ENCODE results near the gene RFFL. TPM values are rescaled to one million over a fixed set of nuclear protein-coding genes. Genes with fewer than 3 reads are reported as not detected.
"Not testable (repeated sequence)": the region's sequence is repeated elsewhere in the genome, so short reads cannot be mapped to it uniquely, and the experiment has no call there.

RFFL gene
- total RNA-seq, 5 donors from 2014 or later (not counting 1 experiment from before 2014, with no cell fraction given) = 51.3 to 80.2 (median 74.1) TPM

DNA sequence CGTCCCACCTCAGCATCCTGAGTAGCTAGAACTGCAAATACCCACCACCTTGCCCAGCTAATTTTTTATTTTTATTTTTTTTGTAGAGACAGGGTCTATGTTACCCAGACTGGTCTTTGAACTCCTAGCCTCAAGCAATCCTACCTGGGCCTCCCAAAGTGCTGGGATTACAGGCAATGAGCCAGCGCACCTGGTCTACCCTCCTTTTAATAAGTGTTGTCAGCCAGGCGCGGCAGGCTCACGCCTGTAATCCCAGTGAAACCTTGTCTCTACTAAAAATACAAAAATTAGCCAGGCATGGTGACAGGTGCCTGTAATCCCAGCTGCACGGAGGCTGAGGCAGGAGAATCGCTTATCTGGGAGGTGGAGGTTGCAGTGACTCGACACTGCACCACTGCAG is 19.3 kb downstream of the RFFL start:
- DNase-seq (no peak), ATAC-seq (replicated peaks in 1 of 4) (no peak)
- Mint-ChIP-seq H3K9me3 (no peaks in the 10 kb centered on the region), H3K27me3 (no peaks in the 10 kb centered on the region), H3K27ac (peak overlapping the region; percentile 94 to 98), H3K4me3 (peak overlapping the region in 1 of 3 donors; percentile 77), H3K4me1 (peaks cover 55 to 74% (median 67%) of the 10 kb centered on the region in 3 donors), H3K36me3 (peaks cover 4% of the 10 kb centered on the region)
- ChIA-PET POLR2A (interaction anchor here in 1 of 2 donors (0.7 kb wide), 1 partner anchor 769 kb away, joined by 3 read pairs; no protein-coding TSS in a partner anchor), CTCF (interaction anchor here in 1 of 2 donors (0.6 kb wide), 2 partner anchors 544 to 903 kb away, joined by 4 to 9 read pairs; no protein-coding TSS in a partner anchor)
- no CpG with 5 or more reads among the region's 8 CpGs for WGBS (ENCODE audit: insufficient coverage)
- Histone ChIP-seq H3K9me3 (no peaks in the 10 kb centered on the region), H3K36me3 (ENCODE audit: control insufficient read depth in 2 of 2, extremely low read depth in 1 of 2, insufficient read depth in 1 of 2, low read length in 1 of 2) (peaks cover 0 to 3% of the 10 kb centered on the region in 2 donors), H3K4me1 (ENCODE audit: control insufficient read depth in 1 of 2, extremely low read depth in 1 of 2, insufficient read depth in 2 of 2, low read length in 2 of 2) (peaks cover 34 to 62% of the 10 kb centered on the region in 2 experiments), H3K27ac (ENCODE audit: low read length) (peak overlapping the region; percentile 84), H3K4me3 (ENCODE audit: control insufficient read depth in 1 of 2, extremely low read depth in 1 of 2, low read length in 1 of 2) (no peak overlapping the region), H3K27me3 (replicated peaks in 1 of 2; ENCODE audit: control insufficient read depth in 2 of 2, extremely low read depth in 1 of 2, insufficient read depth in 2 of 2, low read length in 1 of 2) (no peaks in the 10 kb centered on the region)

DNA sequence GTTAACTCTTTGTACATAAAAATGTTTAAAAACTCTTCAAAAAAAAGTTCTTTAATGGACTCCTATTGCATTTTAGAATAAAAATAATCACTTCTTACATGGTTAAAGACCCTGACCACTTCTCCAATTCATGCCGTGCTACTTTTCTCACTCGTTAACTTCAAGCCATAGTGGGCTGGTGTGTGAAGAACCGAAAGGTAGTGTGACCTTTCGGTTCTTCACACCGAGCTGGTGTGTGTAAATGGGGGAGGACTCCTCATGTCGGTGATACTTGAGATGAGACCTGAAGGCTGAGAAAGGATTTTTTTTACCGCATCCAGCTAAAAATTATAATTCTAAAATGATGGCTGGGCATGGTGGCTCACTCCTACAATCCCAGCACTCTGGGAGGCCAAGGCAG is 22.1 kb downstream of the RFFL start:
- peaks cover 42 to 66% (median 54%) of the 10 kb centered on the region in 3 donors for H3K4me1 Mint-ChIP-seq
- ATAC-seq (replicated peaks in 1 of 4) (no peak), DNase-seq (no peak)
- H3K27ac Mint-ChIP-seq = peak overlapping the region in 1 of 2 donors; percentile 66
- POLR2A ChIA-PET = interaction anchor here in 1 of 2 donors (0.9 kb wide), 1 partner anchor 10 kb away, joined by 3 read pairs; no protein-coding TSS in a partner anchor
- WGBS (ENCODE audit: insufficient coverage) = 100% methylated on average over 1 of the region's 7 CpGs
- H3K27me3 ChIP-seq (replicated peaks in 1 of 2; ENCODE audit: control insufficient read depth in 2 of 2, extremely low read depth in 1 of 2, insufficient read depth in 2 of 2, low read length in 1 of 2) = no peaks in the 10 kb centered on the region
- no peaks in the 10 kb centered on the region for H3K9me3 Mint-ChIP-seq
- no peaks in the 10 kb centered on the region for H3K9me3 ChIP-seq
- CTCF ChIA-PET = interaction anchor here (0.6 to 1.3 kb wide), 5 partner anchors 22 to 50 kb away, joined by 3 to 8 read pairs (median 5); partner anchors contain the start of gene RFFL (in 1 of the 2)
- no peaks in the 10 kb centered on the region for H3K36me3 Mint-ChIP-seq
- H3K27ac ChIP-seq (ENCODE audit: low read length) = no peak overlapping the region
- H3K27me3 Mint-ChIP-seq = no peaks in the 10 kb centered on the region
- peaks cover 0 to 8% of the 10 kb centered on the region in 2 donors for H3K36me3 ChIP-seq (ENCODE audit: control insufficient read depth in 2 of 2, extremely low read depth in 1 of 2, insufficient read depth in 1 of 2, low read length in 1 of 2)
- H3K4me3 Mint-ChIP-seq = no peak overlapping the region
- H3K4me3 ChIP-seq (ENCODE audit: control insufficient read depth in 1 of 2, extremely low read depth in 1 of 2, low read length in 1 of 2) = no peak overlapping the region
- peaks cover 19 to 39% of the 10 kb centered on the region in 2 experiments for H3K4me1 ChIP-seq (ENCODE audit: control insufficient read depth in 1 of 2, extremely low read depth in 1 of 2, insufficient read depth in 2 of 2, low read length in 2 of 2)

DNA sequence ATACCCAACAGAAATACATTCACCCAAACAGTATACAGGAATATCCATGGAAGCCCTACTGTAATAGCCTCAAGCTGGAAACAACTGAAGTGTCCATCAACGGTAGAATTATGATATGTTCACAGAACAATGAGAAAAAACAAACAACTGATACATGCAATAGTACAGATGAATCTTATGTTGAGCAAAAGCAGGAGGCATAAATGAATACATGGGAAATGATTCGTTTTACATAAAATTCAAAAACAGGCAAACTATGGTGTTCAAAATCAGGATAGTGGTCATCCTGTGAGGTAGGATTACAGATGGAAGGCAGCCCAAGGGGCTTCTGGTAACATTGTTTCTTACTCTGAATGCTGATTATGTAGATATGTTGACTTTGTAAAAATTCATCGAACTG is 25.1 kb downstream of the RFFL start:
- peaks cover 16 to 46% (median 36%) of the 10 kb centered on the region in 3 donors for H3K4me1 Mint-ChIP-seq
- ATAC-seq (replicated peaks in 1 of 4) (no peak), DNase-seq (no peak)
- no peak overlapping the region for H3K4me3 Mint-ChIP-seq
- Histone ChIP-seq H3K27me3 (replicated peaks in 1 of 2; ENCODE audit: control insufficient read depth in 2 of 2, extremely low read depth in 1 of 2, insufficient read depth in 2 of 2, low read length in 1 of 2) (no peaks in the 10 kb centered on the region), H3K4me3 (ENCODE audit: control insufficient read depth in 1 of 2, extremely low read depth in 1 of 2, low read length in 1 of 2) (no peak overlapping the region), H3K36me3 (ENCODE audit: control insufficient read depth in 2 of 2, extremely low read depth in 1 of 2, insufficient read depth in 1 of 2, low read length in 1 of 2) (peaks cover 0 to 13% of the 10 kb centered on the region in 2 donors), H3K9me3 (no peaks in the 10 kb centered on the region), H3K4me1 (ENCODE audit: control insufficient read depth in 1 of 2, extremely low read depth in 1 of 2, insufficient read depth in 2 of 2, low read length in 2 of 2) (peaks cover 0 to 13% of the 10 kb centered on the region in 2 experiments), H3K27ac (ENCODE audit: low read length) (no peak overlapping the region)
- no CpG with 5 or more reads among the region's 3 CpGs for WGBS (ENCODE audit: insufficient coverage)
- ChIA-PET CTCF (no interaction called here), POLR2A (interaction anchor here in 1 of 2 donors (0.6 kb wide), 1 partner anchor 25 kb away, joined by 6 read pairs; the partner anchor contains the start of gene RFFL)
- no peaks in the 10 kb centered on the region for H3K9me3 Mint-ChIP-seq
- peaks cover 1% of the 10 kb centered on the region for H3K36me3 Mint-ChIP-seq
- no peaks in the 10 kb centered on the region for H3K27me3 Mint-ChIP-seq
- H3K27ac Mint-ChIP-seq = no peak overlapping the region

DNA sequence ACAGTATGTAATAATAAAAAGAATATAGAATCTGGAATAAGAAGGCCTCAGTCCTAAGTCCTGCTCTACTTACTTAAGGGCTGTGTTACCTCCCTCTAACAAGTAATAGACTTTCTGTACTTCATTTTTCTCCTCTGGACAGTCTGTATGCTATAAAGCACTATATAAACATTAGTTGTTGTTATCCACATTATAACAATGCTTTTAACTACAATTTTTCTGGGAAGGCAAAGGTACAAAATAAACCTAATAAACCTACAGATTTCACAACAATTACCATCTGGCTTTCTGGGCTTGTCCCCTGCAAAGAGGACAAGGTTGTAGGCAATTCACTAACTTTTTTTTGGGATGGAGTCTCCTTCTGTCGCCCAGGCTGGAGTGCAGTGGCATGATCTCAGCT is 32.7 kb downstream of the RFFL start:
- Histone ChIP-seq H3K36me3 (ENCODE audit: control insufficient read depth in 2 of 2, extremely low read depth in 1 of 2, insufficient read depth in 1 of 2, low read length in 1 of 2) (peaks cover 0 to 12% of the 10 kb centered on the region in 2 donors), H3K4me3 (ENCODE audit: control insufficient read depth in 1 of 2, extremely low read depth in 1 of 2, low read length in 1 of 2) (no peak overlapping the region), H3K27ac (ENCODE audit: low read length) (no peak overlapping the region), H3K4me1 (ENCODE audit: control insufficient read depth in 1 of 2, extremely low read depth in 1 of 2, insufficient read depth in 2 of 2, low read length in 2 of 2) (peaks cover 2 to 8% of the 10 kb centered on the region in 2 experiments), H3K9me3 (no peaks in the 10 kb centered on the region), H3K27me3 (replicated peaks in 1 of 2; ENCODE audit: control insufficient read depth in 2 of 2, extremely low read depth in 1 of 2, insufficient read depth in 2 of 2, low read length in 1 of 2) (no peaks in the 10 kb centered on the region)
- Mint-ChIP-seq H3K4me3 (no peak overlapping the region), H3K27me3 (no peaks in the 10 kb centered on the region), H3K36me3 (peaks cover 24% of the 10 kb centered on the region), H3K4me1 (peaks cover 26 to 40% (median 30%) of the 10 kb centered on the region in 3 donors), H3K27ac (peak overlapping the region in 1 of 2 donors; percentile 52), H3K9me3 (no peaks in the 10 kb centered on the region)
- DNase-seq (no peak), ATAC-seq (replicated peaks in 1 of 4) (no peak)
- CTCF ChIA-PET = no interaction called here
- POLR2A ChIA-PET = no interaction called here
- WGBS (ENCODE audit: insufficient coverage) = no CpG with 5 or more reads among the region's 1 CpG

DNA sequence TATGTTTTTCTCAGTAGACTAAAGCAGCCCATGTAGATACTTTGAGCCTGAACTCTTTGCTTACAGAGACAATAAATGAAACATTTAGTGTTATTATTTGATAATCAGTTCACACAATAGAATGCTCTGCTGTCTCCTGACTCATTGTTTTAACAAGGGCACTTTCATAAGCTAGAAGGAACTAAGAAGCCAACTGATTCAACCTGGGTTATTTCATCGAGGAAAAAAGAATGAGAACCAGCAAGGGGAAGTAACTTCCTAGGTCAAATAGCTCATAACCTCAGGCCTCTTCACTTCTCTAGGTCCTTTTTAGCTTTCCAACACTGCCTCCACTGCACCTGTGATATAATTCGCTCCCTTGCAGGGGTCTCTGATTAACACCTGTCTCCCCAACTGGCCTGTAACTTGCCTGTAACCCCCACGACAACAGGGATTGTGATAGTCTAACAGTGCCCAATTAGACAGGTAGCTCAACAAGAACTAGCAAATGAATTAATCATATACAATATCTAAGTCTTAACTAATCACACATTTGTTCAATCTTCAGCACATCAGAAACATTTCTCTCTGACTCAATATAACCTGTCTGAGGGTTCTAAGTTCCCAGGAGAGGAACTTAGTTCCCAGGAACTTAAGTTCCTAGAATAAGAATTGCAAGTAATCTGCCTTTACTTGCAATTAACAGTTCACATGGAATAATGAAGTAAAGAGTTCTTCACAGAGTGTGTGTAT is 34.8 kb downstream of the RFFL start:
- Histone ChIP-seq H3K4me1 (ENCODE audit: control insufficient read depth in 1 of 2, extremely low read depth in 1 of 2, insufficient read depth in 2 of 2, low read length in 2 of 2) (peaks cover 7 to 15% of the 10 kb centered on the region in 2 experiments), H3K36me3 (ENCODE audit: control insufficient read depth in 2 of 2, extremely low read depth in 1 of 2, insufficient read depth in 1 of 2, low read length in 1 of 2) (peaks cover 0 to 16% of the 10 kb centered on the region in 2 donors), H3K9me3 (no peaks in the 10 kb centered on the region), H3K27me3 (replicated peaks in 1 of 2; ENCODE audit: control insufficient read depth in 2 of 2, extremely low read depth in 1 of 2, insufficient read depth in 2 of 2, low read length in 1 of 2) (no peaks in the 10 kb centered on the region), H3K27ac (ENCODE audit: low read length) (no peak overlapping the region), H3K4me3 (ENCODE audit: control insufficient read depth in 1 of 2, extremely low read depth in 1 of 2, low read length in 1 of 2) (no peak overlapping the region)
- 57% methylated on average over 3 of the region's 3 CpGs for WGBS (ENCODE audit: insufficient coverage)
- H3K36me3 Mint-ChIP-seq = peaks cover 32% of the 10 kb centered on the region
- ChIA-PET POLR2A (no interaction called here), CTCF (interaction anchor here (0.5 to 1.2 kb wide), 3 partner anchors 14 to 22 kb away, joined by 3 to 8 read pairs (median 5); no protein-coding TSS in a partner anchor)
- no peak for ATAC-seq (replicated peaks in 1 of 4)
- peak overlapping the region; percentile 84 to 90 for H3K27ac Mint-ChIP-seq
- no peak overlapping the region for H3K4me3 Mint-ChIP-seq
- DNase-seq = no peak
- peaks cover 38 to 48% (median 41%) of the 10 kb centered on the region in 3 donors for H3K4me1 Mint-ChIP-seq
- no peaks in the 10 kb centered on the region for H3K27me3 Mint-ChIP-seq
- no peaks in the 10 kb centered on the region for H3K9me3 Mint-ChIP-seq

DNA sequence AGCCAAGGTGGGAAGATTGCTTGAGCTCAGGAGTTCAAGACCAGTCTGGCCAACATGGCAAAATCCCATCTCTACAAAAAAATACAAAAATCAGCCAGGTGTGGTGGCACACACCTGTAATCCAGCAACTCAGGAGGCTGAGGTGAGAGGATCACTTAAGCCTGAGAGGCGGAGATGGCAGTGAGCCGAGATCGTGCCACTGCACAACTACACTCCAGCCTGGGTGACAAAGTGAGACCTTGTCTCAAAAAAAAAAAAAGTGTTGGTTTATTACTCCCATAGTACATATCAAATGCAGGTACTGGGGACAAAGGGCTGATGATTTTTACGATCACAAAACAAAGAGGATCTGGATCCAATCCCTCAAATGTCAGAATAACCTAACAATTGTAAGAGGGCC is 35.4 kb downstream of the RFFL start:
- peaks cover 41 to 49% (median 42%) of the 10 kb centered on the region in 3 donors for H3K4me1 Mint-ChIP-seq
- DNase-seq; POLR2A ChIA-PET; H3K27me3 ChIP-seq (replicated peaks in 1 of 2; ENCODE audit: control insufficient read depth in 2 of 2, extremely low read depth in 1 of 2, insufficient read depth in 2 of 2, low read length in 1 of 2); H3K9me3 ChIP-seq; H3K27me3 Mint-ChIP-seq; H3K27ac ChIP-seq (ENCODE audit: low read length); H3K9me3 Mint-ChIP-seq; H3K4me3 Mint-ChIP-seq; ATAC-seq (replicated peaks in 1 of 4); H3K4me3 ChIP-seq (ENCODE audit: control insufficient read depth in 1 of 2, extremely low read depth in 1 of 2, low read length in 1 of 2): not testable (repeated sequence)
- H3K36me3 Mint-ChIP-seq = peaks cover 27% of the 10 kb centered on the region
- H3K27ac Mint-ChIP-seq = peak overlapping the region; percentile 84 to 90
- Histone ChIP-seq H3K36me3 (ENCODE audit: control insufficient read depth in 2 of 2, extremely low read depth in 1 of 2, insufficient read depth in 1 of 2, low read length in 1 of 2) (peaks cover 0 to 16% of the 10 kb centered on the region in 2 donors), H3K4me1 (ENCODE audit: control insufficient read depth in 1 of 2, extremely low read depth in 1 of 2, insufficient read depth in 2 of 2, low read length in 2 of 2) (peaks cover 13 to 17% of the 10 kb centered on the region in 2 experiments)
- no CpG with 5 or more reads among the region's 4 CpGs for WGBS (ENCODE audit: insufficient coverage)
- CTCF ChIA-PET = interaction anchor here in 1 of 2 donors (0.7 to 1.2 kb wide), 2 partner anchors 18 to 50 kb away, joined by 3 to 4 read pairs; no protein-coding TSS in a partner anchor
